Measurements from ENCODE around the gene CRLF2.
"Not testable (repeated sequence)": the region's sequence is repeated elsewhere in the genome, so short reads cannot be mapped to it uniquely, and the experiment has no call there.

CRLF2 gene

GRCh38 chrX:1182211-1182610 lies 30.2 kb downstream of the CRLF2 start:
- no peak for FAIRE-seq
- DNase-seq (ENCODE audit: insufficient read length, low spot score) = no peak
- TF ChIP-seq, protein P1, sequence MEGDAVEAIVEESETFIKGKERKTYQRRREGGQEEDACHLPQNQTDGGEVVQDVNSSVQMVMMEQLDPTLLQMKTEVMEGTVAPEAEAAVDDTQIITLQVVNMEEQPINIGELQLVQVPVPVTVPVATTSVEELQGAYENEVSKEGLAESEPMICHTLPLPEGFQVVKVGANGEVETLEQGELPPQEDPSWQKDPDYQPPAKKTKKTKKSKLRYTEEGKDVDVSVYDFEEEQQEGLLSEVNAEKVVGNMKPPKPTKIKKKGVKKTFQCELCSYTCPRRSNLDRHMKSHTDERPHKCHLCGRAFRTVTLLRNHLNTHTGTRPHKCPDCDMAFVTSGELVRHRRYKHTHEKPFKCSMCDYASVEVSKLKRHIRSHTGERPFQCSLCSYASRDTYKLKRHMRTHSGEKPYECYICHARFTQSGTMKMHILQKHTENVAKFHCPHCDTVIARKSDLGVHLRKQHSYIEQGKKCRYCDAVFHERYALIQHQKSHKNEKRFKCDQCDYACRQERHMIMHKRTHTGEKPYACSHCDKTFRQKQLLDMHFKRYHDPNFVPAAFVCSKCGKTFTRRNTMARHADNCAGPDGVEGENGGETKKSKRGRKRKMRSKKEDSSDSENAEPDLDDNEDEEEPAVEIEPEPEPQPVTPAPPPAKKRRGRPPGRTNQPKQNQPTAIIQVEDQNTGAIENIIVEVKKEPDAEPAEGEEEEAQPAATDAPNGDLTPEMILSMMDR (IDR thresholded peaks at IDR 0.05; ENCODE audit: insufficient read depth, missing control alignments) = no peak

DNA sequence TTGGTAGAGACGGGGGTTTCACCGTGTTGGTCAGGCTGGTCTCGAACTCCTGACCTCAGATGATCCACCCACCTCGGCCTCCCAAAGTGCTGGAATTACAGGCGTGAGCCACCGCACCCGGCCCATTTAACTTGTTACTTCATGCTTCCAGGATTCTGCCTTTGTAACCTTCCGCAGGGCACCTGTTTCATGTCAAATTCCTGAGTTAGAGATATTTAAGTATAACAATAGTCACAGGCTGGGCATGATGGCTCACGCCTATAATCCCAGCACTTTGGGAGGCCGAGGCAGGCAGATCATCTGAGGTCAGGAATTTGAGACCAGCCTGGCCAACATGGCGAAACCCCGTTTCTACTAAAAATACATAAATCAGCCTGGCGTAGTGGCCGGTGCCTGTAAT lies 30.8 kb downstream of the CRLF2 start:
- not testable (repeated sequence) for FAIRE-seq; DNase-seq (ENCODE audit: insufficient read length, low spot score)

- TF ChIP-seq, protein P1 (IDR thresholded peaks at IDR 0.05; ENCODE audit: insufficient read depth, missing control alignments) = no peak
- no peak for FAIRE-seq
- no peak for DNase-seq (ENCODE audit: insufficient read length, low spot score)
Observed at GRCh38 chrX:1181170-1181569, 31.3 kb downstream of the CRLF2 start.

- no peak for DNase-seq (ENCODE audit: insufficient read length, low spot score)
- TF ChIP-seq, protein P1 (IDR thresholded peaks at IDR 0.05; ENCODE audit: insufficient read depth, missing control alignments) = no peak
- no peak for FAIRE-seq
Observed at GRCh38 chrX:1178580-1179057, 33.8 kb downstream of the CRLF2 start.

DNA sequence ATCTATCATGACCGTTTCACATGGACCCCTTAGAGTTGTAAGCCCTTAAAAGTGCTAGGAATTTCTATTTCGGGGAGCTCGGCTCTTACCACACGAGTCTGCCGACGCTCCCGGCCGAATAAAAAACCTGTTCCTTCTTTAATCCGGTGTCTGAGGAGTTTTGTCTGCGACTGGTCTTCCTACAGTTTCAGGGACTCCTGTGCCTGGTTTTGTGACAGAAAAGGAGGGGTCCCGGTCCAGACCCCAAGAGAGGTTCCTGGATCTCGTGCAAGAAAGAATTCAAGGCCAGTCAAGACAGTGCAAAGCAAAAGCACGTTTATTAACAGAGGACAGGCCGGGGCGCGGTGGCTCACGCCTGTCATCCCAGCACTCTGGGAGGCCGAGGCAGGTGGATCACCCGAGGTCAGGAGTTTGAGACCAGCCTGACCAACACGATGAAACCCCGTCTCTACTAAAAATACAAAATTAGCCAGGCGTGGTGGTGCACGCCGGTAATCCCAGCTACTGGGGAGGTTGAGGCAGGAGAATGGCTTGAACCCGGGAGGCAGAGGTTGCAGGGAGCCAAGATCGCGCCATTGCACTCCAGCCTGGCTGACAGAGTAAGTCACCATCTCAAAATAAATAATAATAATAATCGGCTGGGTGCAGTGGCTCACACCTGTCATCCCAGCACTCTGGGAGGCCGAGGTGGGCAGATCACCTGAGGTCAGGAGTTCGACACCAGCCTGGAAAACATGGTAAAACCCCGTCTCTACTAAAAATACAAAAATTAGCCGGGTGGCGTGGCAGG lies 35.7 kb downstream of the CRLF2 start:
- FAIRE-seq; DNase-seq (ENCODE audit: insufficient read length, low spot score): not testable (repeated sequence)

- DNase-seq (ENCODE audit: insufficient read length, low spot score); FAIRE-seq: not testable (repeated sequence)
Observed at GRCh38 chrX:1174609-1175545, 37.6 kb downstream of the CRLF2 start.

DNA sequence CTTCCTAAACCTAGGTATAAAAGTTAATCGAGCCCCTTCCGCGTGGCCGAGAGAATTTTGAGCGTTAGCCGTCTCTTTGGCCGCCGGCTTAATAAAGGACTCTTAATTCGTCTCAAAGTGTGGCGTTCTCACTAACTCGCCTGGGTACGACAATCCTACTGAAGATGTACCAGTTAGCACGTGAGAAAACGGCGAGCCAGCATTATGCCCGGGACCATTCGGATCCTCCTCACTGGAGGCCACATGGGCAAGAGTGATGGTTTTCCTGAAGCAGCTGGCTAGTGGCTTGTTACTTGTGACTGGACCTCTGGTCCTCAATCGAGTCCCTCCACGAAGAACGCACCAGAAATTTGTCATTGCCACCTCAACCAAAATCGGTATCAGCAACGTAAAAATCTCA lies 39.0 kb downstream of the CRLF2 start:
- FAIRE-seq; DNase-seq (ENCODE audit: insufficient read length, low spot score): not testable (repeated sequence)

DNA sequence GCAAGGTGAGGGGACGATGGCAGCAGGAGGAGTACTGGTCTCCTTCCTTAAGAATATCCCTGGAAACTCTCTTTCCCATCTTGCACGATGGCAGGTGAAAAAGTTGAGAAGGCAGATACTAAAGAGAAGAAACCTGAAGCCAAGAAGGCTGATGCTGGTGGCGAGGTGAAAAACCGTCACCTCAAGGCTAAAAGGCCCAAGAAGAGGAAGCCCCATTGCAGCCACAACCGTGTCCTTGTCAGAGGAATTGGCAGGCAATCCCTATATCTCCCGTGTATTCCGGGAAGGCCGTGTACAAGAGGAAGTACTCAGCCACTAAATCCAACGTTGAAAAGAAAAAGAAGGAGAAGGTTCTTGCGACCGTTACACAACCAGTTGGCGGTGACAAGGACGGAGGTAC lies 40.0 kb downstream of the CRLF2 start:
- TF ChIP-seq, protein P1 (IDR thresholded peaks at IDR 0.05; ENCODE audit: insufficient read depth, missing control alignments) = no peak
- FAIRE-seq (no peak), DNase-seq (ENCODE audit: insufficient read length, low spot score) (no peak)

DNA sequence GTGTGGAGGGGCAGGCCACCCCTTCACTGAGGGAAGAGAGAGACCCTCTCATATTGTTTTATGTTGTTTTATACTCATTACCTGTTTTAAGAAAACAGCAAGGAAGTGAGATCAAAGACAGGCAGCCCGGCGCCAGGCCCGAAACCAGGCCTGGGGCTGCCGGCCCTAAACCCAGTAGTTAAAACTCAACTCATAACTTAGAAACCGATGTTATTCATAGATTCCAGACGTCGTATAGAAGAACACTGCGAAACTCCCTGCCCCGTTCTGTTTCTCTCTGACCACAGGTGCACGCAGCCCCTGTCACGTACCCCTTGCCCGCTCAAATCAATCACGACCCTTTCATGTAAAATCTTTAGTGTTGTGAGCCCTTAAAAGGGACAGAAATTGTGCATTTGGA lies 40.5 kb downstream of the CRLF2 start:
- DNase-seq (ENCODE audit: insufficient read length, low spot score); FAIRE-seq: not testable (repeated sequence)
